Fibroblast of peridontal ligament (primary cell): ENCODE data around the gene PDHX.
A peak's percentile ranks its signal among the peaks of the same experiment; 100 is the strongest.
"Not testable (repeated sequence)": the region's sequence is repeated elsewhere in the genome, so short reads cannot be mapped to it uniquely, and the experiment has no call there.

Experiments
- DNase-seq: peaks from one replicate; pipeline ENCODE4 v3.0.0-alpha.2; 2010; ENCODE audit errors: extremely low read depth

PDHX gene

DNA sequence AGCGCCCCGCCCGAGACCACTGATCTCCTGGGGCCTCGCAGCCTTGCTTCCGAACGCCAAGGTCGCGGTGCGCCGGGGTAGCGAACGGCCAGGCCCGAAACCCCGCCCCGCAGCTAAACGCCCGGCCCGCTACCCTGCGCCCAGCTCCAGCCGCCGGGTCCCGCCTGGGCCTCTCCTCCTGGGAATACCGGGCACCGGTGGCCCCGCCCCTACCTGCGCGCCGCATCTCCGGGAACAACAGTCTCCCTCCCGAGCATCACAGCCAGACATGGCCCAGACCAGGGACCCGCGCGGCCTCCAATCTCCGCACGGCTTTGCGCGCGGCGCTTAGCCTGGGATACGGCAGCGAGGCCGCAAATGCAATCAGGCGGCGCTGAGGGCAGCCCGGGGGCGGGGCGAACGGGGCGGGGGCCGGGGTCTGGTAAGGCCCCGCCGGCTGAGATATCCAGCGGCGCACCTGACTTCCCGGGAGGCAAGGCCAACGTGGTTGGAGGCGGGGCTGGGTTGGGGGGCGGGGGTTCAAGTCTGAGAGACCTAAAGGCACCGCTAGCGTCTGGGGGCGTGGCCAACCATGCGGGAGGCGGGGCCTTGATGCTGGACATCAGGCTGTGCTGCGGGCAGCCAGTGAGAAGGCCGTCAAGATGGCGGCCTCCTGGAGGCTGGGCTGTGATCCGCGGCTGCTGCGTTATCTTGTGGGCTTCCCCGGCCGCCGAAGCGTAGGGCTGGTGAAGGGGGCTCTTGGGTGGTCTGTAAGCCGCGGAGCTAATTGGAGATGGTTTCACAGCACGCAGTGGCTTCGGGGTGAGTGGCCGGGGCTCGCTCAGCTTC is at the start of gene PDHX, which contains the start of gene APIP:
Gene PDHX (plus strand): TSS at position 604 of the 828 bp plus-strand sequence. CDS start 38 bp downstream, at position 642.
Gene APIP (minus strand): TSS at position 365 of the 828 bp plus-strand sequence. CDS start 95 bp downstream, at position 270.
- peak; percentile 98 for DNase-seq

DNA sequence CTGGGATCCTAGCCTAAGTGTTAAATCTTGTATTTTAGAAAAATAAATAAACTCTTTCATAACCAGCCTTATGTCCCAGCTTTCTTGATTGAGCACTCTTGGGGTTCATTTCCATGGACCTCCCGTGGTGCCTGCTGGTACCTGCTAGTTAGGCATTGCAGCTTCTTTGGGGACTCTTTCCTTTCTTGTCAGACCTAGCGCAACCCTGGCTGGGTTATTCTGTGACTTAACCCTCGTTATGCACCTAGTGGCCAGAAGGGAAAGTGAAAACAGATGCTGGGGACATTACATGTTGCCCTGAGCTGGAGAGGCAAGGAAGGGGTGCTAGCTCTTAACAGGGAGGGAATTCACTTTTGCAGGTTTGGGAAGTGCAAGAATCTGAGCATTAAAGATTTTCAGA is 47.0 kb upstream of the PDHX start:
- DNase-seq = no peak

GRCh38 chr11:34870548-34871196 is 45.7 kb upstream of the PDHX start:
- DNase-seq = no peak

GRCh38 chr11:34874202-34874601 is 42.2 kb upstream of the PDHX start:
- DNase-seq = no peak

DNA sequence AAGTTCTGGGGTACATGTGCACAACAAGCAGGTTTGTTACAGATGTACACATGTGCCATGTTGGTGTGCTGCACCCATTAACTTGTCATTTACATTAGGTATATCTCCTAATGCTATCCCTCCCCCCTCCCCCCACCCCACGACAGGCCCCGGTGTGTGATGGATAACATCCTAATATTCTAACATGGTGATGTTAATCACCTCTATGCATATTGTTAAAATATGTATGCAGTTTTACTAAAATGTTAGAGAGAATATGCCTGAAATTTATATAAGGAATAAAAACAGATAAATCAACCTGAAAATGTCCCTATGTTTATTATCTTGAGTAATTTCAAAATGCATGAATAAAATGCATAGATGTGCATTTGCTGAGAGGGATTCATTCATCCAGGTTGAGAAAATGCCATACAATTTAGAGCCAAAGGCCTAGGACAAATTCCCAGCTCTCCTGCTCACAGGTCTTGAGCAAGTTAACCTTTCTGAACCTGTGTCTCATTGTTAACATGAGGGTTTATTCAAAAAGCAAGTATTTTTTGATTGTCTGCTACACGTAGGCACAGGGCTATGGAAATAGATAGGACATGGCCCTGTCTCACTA is 38.9 kb upstream of the PDHX start:
- DNase-seq = no peak

DNA sequence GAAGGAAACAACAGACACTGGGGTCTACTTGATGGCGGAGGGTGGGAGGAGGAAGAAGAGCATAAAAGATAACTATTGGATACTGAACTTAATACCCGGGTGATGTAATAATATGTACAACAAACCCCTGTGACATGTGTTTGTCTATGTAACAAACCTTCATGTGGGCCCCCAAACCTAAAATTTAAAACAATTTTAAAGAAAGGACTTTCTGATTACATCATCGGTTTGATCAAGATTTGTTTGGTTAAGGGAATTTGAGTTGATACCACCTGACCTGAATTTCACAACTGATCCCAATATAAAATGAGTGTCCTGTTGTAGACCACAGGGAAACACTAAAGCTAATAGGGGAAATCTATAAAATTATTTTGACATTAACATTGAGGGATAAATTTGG is 34.5 kb upstream of the PDHX start:
- no peak for DNase-seq

DNA sequence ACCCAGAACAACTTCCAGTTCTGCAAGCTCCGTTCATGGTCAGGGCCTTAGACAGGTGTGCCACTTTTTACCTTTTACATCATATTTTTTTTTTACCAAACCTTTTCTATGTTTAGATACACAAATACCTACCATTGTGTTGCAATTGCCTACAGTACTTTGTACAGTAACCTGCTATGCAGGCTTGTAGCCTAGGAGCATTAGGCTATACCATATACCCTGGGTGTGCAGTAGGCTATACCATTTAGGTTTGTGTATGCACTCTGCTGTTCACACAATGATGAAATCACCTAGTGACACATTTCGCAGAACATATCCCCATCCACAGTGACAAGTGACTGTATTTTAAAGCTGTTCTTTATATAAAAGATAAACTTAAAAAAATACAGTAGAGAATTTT is 29.8 kb upstream of the PDHX start:
- DNase-seq = no peak

DNA sequence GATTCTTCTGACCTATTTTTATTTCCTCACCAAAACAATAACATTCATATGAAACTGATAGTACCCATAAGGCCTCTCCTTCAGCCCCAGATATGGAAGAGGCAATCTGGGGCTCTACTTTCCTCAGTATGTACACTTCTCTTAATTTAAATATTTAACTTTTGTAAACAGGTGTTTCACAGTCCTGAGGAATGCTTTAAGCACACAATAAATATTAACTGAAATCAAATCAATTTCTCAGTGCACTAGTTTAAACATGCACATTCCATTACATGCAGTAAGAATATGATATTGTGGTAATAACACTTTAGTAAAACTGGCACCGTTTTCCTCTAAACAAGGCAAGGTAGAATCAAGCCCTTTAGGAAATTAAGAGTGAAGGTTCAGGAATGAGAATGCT is 29.2 kb upstream of the PDHX start:
- no peak for DNase-seq

- peak; percentile 15 for DNase-seq
Observed at GRCh38 chr11:34890089-34890488, 26.3 kb upstream of the PDHX start.

DNA sequence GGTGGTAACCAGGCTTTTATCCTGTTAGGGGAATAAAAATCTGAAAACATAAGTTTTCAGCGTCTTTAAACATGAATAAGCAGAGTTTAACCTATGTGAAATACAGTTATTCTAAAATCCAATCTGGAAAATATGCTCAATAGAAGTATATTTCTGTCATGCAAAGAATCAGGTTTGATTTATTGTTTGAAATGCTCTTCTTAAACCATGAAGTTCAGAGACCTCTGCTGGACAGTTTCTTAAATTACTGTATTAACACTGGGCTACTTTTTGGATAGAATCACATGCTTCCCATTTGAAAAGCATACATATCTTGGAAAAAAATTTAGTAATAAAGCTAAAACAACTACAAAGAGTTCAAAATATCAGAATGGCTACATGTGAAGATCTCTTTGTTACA is 25.6 kb upstream of the PDHX start:
- DNase-seq = peak; percentile 84

- no peak for DNase-seq
Observed at GRCh38 chr11:34891611-34892010, 24.8 kb upstream of the PDHX start.

DNA sequence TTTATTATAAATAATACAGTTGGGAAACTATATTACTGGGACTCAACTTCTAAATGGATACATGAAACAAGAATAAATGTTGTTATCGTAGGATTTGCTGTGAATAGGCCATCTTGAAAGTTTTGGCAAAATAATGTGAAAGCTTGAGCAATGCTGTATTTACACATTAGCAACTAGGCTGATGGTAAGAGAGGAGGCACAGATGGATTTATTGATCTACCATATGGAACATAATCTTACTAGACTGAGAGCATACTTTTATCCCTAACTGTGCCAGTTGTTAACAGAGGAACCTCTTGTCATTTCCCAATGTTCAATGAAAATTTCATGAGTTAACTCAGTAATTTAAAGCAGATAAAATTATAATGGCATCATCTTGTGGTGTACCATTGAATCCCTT is 23.0 kb upstream of the PDHX start:
- DNase-seq = peak; percentile 36

DNA sequence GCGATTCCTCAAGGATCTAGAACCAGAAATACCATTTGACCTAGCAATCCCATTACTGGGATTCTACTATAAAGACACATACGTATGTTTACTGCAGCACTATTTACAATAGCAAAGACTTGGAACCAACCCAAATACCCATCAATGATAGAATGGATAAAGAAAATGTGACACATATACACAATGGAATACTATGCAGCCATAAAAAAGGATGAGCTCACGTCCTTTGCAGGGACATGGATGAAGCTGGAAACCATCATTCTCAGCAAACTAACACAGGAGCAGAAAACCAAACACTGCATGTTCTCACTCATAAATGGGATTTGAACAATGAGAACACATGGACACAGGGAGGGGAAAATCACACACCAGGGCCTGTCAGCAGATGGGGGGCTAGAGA is 20.2 kb upstream of the PDHX start:
- DNase-seq = not testable (repeated sequence)

- no peak for DNase-seq
Observed at GRCh38 chr11:34897171-34897870, 19.1 kb upstream of the PDHX start.

GRCh38 chr11:34898474-34898873 is 17.9 kb upstream of the PDHX start:
- DNase-seq = no peak

- no peak for DNase-seq
Observed at GRCh38 chr11:34899633-34900016, 16.8 kb upstream of the PDHX start.

GRCh38 chr11:34904421-34904955 is 11.9 kb upstream of the PDHX start:
- DNase-seq = no peak

DNA sequence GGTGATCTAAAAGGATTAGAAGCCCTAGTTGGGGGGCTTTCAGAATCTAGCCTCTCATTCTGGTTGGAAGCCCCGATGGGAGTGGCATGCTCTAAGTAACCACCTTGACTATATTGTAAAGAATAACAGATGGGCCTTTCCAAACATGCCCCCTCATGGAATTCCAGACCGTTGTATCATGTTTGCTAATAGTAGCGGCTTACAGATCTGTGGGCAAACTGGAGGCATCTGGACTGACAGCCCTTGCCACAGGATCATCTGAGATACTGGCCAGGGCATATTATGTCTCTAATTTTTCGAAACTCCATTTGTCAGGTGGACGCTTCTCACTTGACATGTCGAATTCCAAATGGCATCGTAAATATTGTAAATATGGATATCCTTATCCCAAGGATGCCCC is 10.8 kb upstream of the PDHX start:
- DNase-seq = no peak

DNA sequence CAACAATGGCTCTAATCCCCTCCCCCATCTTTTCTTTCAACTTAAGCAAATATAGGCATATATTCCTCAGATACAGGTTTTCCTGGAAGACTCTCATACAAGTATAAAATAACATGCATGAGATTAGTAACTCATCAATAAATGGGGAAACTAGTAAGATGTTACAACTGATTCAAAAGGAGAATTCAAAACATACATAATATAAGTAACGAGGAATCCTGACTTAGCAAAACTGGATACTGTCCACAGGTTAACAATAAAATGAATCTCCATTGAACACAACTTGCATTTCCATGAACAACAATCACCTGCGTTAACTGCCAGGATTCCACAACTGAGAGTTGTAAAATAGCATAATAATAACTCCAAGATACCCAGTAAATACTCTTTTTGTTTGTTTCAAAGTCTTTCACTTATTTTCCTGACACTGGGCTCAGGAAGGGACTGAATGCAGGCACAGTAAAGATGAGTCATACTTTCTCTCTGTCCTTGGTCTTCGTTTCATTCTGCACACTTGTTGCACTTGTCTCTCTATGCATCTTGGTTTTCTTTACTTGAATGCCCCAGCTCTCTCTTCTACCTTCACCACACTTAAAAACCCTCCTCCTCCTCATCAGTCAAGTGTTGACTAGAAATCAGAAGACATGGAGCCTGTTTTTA is 8.4 kb upstream of the PDHX start:
- no peak for DNase-seq

DNA sequence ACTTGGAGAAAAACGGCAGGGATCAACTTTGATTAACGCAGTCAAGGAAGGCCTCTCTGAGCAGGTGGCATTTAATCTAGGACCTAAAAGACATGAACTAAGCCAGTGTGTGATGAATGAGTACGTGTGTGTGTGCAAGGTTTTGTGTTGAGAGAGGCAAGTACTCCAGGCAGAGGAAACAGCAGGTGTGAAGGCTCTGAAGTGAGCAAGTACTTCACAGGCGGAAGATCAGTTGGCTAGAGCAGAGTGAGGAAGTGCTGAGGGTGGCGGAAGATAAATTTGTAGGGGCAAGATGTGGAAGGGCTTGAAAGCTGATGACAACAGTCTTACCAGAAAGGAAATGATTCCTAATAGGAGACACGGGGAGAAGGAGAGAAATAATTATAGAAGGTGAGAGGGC is 7.0 kb upstream of the PDHX start:
- no peak for DNase-seq

GRCh38 chr11:34909955-34910354 is 6.5 kb upstream of the PDHX start:
- DNase-seq = no peak
